ENCODE data around the gene IZUMO4. TPM values are rescaled to one million over a fixed set of nuclear protein-coding genes. Genes with fewer than 3 reads are reported as not detected.

IZUMO4 gene
- total and polyA plus RNA-seq, 4 experiments from 2014 or later, result 0.84 to 22.1 (median 9.9) TPM

- peaks cover 29% of the 10 kb centered on the region for H3K36me3 ChIP-seq (ENCODE audit: insufficient read depth, low read length)
- no peak for DNase-seq
- no peaks in the 10 kb centered on the region for H3K9me3 ChIP-seq (ENCODE audit: control insufficient read depth in 1 of 2, low read length in 2 of 2)
- intact Hi-C loops (cut with micrococcal nuclease), result no loop called here
- H3K4me1 ChIP-seq (ENCODE audit: insufficient read depth, low read length), result peaks cover 11% of the 10 kb centered on the region
- ChIA-PET POLR2A (ENCODE audit: partially characterized antibody) (no interaction called here), CTCF (ENCODE audit: partially characterized antibody) (no interaction called here)
- no peak overlapping the region for H3K27ac ChIP-seq (ENCODE audit: low read depth, low read length)
- Mint-ChIP-seq H3K4me3 (no peak overlapping the region), H3K27me3 (no peaks in the 10 kb centered on the region), H3K27ac (no peak overlapping the region), H3K36me3 (peaks cover 9 to 20% of the 10 kb centered on the region in 2 donors), H3K4me1 (peaks cover 2 to 21% (median 6%) of the 10 kb centered on the region in 4 donors), H3K9me3 (no peaks in the 10 kb centered on the region)
- H3K27me3 ChIP-seq (ENCODE audit: insufficient read depth, low read length), result no peaks in the 10 kb centered on the region
- no peak overlapping the region for H3K4me3 ChIP-seq (ENCODE audit: low read length in 2 of 2)
Observed at GRCh38 chr19:2139385-2140137, 42.8 kb downstream of the IZUMO4 start.

GRCh38 chr19:2140138-2140569, 43.4 kb downstream of the IZUMO4 start:
- Mint-ChIP-seq H3K4me3 (no peak overlapping the region), H3K36me3 (peaks cover 9 to 22% of the 10 kb centered on the region in 2 donors), H3K27ac (no peak overlapping the region), H3K9me3 (no peaks in the 10 kb centered on the region), H3K27me3 (no peaks in the 10 kb centered on the region), H3K4me1 (peaks cover 5 to 27% (median 10%) of the 10 kb centered on the region in 4 donors)
- Histone ChIP-seq H3K9me3 (ENCODE audit: control insufficient read depth in 1 of 2, low read length in 2 of 2) (no peaks in the 10 kb centered on the region), H3K27me3 (ENCODE audit: insufficient read depth, low read length) (no peaks in the 10 kb centered on the region), H3K27ac (ENCODE audit: low read depth, low read length) (no peak overlapping the region), H3K36me3 (ENCODE audit: insufficient read depth, low read length) (peaks cover 29% of the 10 kb centered on the region), H3K4me3 (ENCODE audit: low read length in 2 of 2) (no peak overlapping the region), H3K4me1 (ENCODE audit: insufficient read depth, low read length) (peaks cover 15% of the 10 kb centered on the region)
- CTCF ChIA-PET (ENCODE audit: partially characterized antibody), result no interaction called here
- intact Hi-C loops (cut with micrococcal nuclease), result no loop called here
- DNase-seq, result no peak
- POLR2A ChIA-PET (ENCODE audit: partially characterized antibody), result no interaction called here

- intact Hi-C loops (cut with micrococcal nuclease), result no loop called here
- Mint-ChIP-seq H3K36me3 (peaks cover 9 to 23% of the 10 kb centered on the region in 2 donors), H3K4me3 (no peak overlapping the region), H3K4me1 (peaks cover 8 to 41% (median 17%) of the 10 kb centered on the region in 4 donors), H3K9me3 (no peaks in the 10 kb centered on the region), H3K27me3 (no peaks in the 10 kb centered on the region), H3K27ac (no peak overlapping the region)
- Histone ChIP-seq H3K9me3 (ENCODE audit: control insufficient read depth in 1 of 2, low read length in 2 of 2) (no peaks in the 10 kb centered on the region), H3K36me3 (ENCODE audit: insufficient read depth, low read length) (peaks cover 22% of the 10 kb centered on the region), H3K27ac (ENCODE audit: low read depth, low read length) (no peak overlapping the region), H3K27me3 (ENCODE audit: insufficient read depth, low read length) (no peaks in the 10 kb centered on the region), H3K4me1 (ENCODE audit: insufficient read depth, low read length) (peaks cover 28% of the 10 kb centered on the region), H3K4me3 (ENCODE audit: low read length in 2 of 2) (no peak overlapping the region)
- DNase-seq, result no peak
- POLR2A ChIA-PET (ENCODE audit: partially characterized antibody), result interaction anchor here (0.5 kb wide), 1 partner anchor 151 kb away, joined by 3 read pairs; no protein-coding TSS in a partner anchor
- CTCF ChIA-PET (ENCODE audit: partially characterized antibody), result interaction anchor here (1.0 kb wide), 2 partner anchors 10 to 25 kb away, joined by 3 to 4 read pairs; partner anchors contain the start of gene AP3D1
Observed at GRCh38 chr19:2142173-2142829, 45.6 kb downstream of the IZUMO4 start.

- Histone ChIP-seq H3K27ac (ENCODE audit: low read depth, low read length) (no peak overlapping the region), H3K4me1 (ENCODE audit: insufficient read depth, low read length) (peaks cover 45% of the 10 kb centered on the region), H3K9me3 (ENCODE audit: control insufficient read depth in 1 of 2, low read length in 2 of 2) (no peaks in the 10 kb centered on the region), H3K36me3 (ENCODE audit: insufficient read depth, low read length) (peaks cover 9% of the 10 kb centered on the region), H3K4me3 (ENCODE audit: low read length in 2 of 2) (no peak overlapping the region), H3K27me3 (ENCODE audit: insufficient read depth, low read length) (no peaks in the 10 kb centered on the region)
- Mint-ChIP-seq H3K36me3 (peaks cover 0 to 19% of the 10 kb centered on the region in 2 donors), H3K27ac (peak overlapping the region in 1 of 7 donors; percentile 35), H3K27me3 (no peaks in the 10 kb centered on the region), H3K4me1 (peaks cover 15 to 57% (median 27%) of the 10 kb centered on the region in 4 donors), H3K9me3 (no peaks in the 10 kb centered on the region), H3K4me3 (no peak overlapping the region)
- ChIA-PET CTCF (ENCODE audit: partially characterized antibody) (no interaction called here), POLR2A (ENCODE audit: partially characterized antibody) (no interaction called here)
- intact Hi-C loops (cut with micrococcal nuclease), result no loop called here
- no peak for DNase-seq
Observed at GRCh38 chr19:2144190-2144589, 47.5 kb downstream of the IZUMO4 start.

GRCh38 chr19:2145831-2146241, 49.1 kb downstream of the IZUMO4 start:
- Histone ChIP-seq H3K4me1 (ENCODE audit: insufficient read depth, low read length) (peaks cover 62% of the 10 kb centered on the region), H3K27ac (ENCODE audit: low read depth, low read length) (no peak overlapping the region), H3K9me3 (ENCODE audit: control insufficient read depth in 1 of 2, low read length in 2 of 2) (no peaks in the 10 kb centered on the region), H3K36me3 (ENCODE audit: insufficient read depth, low read length) (peaks cover 4% of the 10 kb centered on the region), H3K27me3 (ENCODE audit: insufficient read depth, low read length) (no peaks in the 10 kb centered on the region), H3K4me3 (ENCODE audit: low read length in 2 of 2) (no peak overlapping the region)
- peak overlapping the region in 4 of 8 donors; percentile 23 to 71 (median 56) for H3K4me3 Mint-ChIP-seq
- ChIA-PET CTCF (ENCODE audit: partially characterized antibody) (interaction anchor here (1.2 kb wide), 1 partner anchor 10 kb away, joined by 4 read pairs; no protein-coding TSS in a partner anchor), POLR2A (ENCODE audit: partially characterized antibody) (interaction anchor here (1.0 kb wide), 2 partner anchors 60 to 93 kb away, joined by 3 to 5 read pairs; no protein-coding TSS in a partner anchor)
- peaks cover 23 to 64% (median 38%) of the 10 kb centered on the region in 4 donors for H3K4me1 Mint-ChIP-seq
- no peak for DNase-seq
- H3K36me3 Mint-ChIP-seq, result peaks cover 0 to 20% of the 10 kb centered on the region in 2 donors
- H3K27me3 Mint-ChIP-seq, result no peaks in the 10 kb centered on the region
- intact Hi-C loops (cut with micrococcal nuclease), result no loop called here
- no peaks in the 10 kb centered on the region for H3K9me3 Mint-ChIP-seq
- H3K27ac Mint-ChIP-seq, result peak overlapping the region in 5 of 7 donors; percentile 1 to 90 (median 27)

GRCh38 chr19:2148482-2149135, 51.9 kb downstream of the IZUMO4 start:
- H3K36me3 ChIP-seq (ENCODE audit: insufficient read depth, low read length), result no peaks in the 10 kb centered on the region
- peaks cover 27 to 70% (median 44%) of the 10 kb centered on the region in 4 donors for H3K4me1 Mint-ChIP-seq
- H3K27me3 Mint-ChIP-seq, result no peaks in the 10 kb centered on the region
- peak in 3 of 5 donors; percentile 21 to 71 (median 32) for DNase-seq
- intact Hi-C loops (cut with micrococcal nuclease), result no loop called here
- H3K27ac Mint-ChIP-seq, result peak overlapping the region; percentile 80 to 95 (median 90)
- H3K27ac ChIP-seq (ENCODE audit: low read depth, low read length), result no peak overlapping the region
- peak overlapping the region; percentile 55 to 83 (median 73) for H3K4me3 Mint-ChIP-seq
- no peaks in the 10 kb centered on the region for H3K27me3 ChIP-seq (ENCODE audit: insufficient read depth, low read length)
- peaks cover 0 to 23% of the 10 kb centered on the region in 2 donors for H3K36me3 Mint-ChIP-seq
- CTCF ChIA-PET (ENCODE audit: partially characterized antibody), result interaction anchor here (0.6 kb wide), 1 partner anchor 73 kb away, joined by 3 read pairs; no protein-coding TSS in a partner anchor
- H3K9me3 ChIP-seq (ENCODE audit: control insufficient read depth in 1 of 2, low read length in 2 of 2), result no peaks in the 10 kb centered on the region
- peaks cover 64% of the 10 kb centered on the region for H3K4me1 ChIP-seq (ENCODE audit: insufficient read depth, low read length)
- H3K9me3 Mint-ChIP-seq, result no peaks in the 10 kb centered on the region
- no peak overlapping the region for H3K4me3 ChIP-seq (ENCODE audit: low read length in 2 of 2)
- POLR2A ChIA-PET (ENCODE audit: partially characterized antibody), result interaction anchor here (0.7 kb wide), 1 partner anchor 8 kb away, joined by 4 read pairs; no protein-coding TSS in a partner anchor
